SH-SY5Y (cell line): ENCODE data around the gene CRAMP1.

Experiments used
- GATA2 ChIP-seq: IDR thresholded peaks from 2 replicates; pipeline ENCODE4 v1.6.1; 2011; ENCODE audit warnings: mild to moderate bottlenecking, low read depth, low read length
- GATA3 ChIP-seq: IDR thresholded peaks from 2 replicates; pipeline ENCODE4 v1.6.1; 2011; ENCODE audit warnings: low read depth, mild to moderate bottlenecking, low read length, moderate library complexity

- TF ChIP-seq GATA2: no peak
- no peak for TF ChIP-seq GATA3
Observed at GRCh38 chr16:1579214-1579613, 32.9 kb upstream of the CRAMP1 start.
